ENCODE data around the gene ZNF746.
"Not testable (repeated sequence)": the region's sequence is repeated elsewhere in the genome, so short reads cannot be mapped to it uniquely, and the experiment has no call there.

ZNF746 gene

DNA sequence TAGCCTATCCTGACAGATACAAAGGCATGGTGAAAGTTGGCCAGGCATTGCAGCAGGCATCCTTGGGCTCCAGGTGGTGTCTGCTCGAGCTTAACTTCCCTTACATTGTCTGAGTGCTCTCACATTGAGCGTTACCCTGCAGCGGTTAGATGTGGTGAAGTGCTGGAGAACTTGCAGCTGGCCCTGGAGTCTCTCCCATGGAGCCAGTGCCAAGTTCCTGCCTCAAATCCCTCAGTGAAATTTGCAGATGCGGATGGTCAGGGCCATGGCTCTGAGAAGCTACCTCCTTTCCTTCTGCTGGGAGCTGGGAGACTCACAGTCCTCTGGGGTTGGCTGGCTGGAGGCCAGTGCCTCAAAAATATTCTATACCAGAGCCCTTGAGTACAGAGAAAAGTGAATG, 3.3 kb upstream of the ZNF746 start:
- DNase-seq (ENCODE audit: extremely low spot score) = no peak
- TF ChIP-seq, protein P1, sequence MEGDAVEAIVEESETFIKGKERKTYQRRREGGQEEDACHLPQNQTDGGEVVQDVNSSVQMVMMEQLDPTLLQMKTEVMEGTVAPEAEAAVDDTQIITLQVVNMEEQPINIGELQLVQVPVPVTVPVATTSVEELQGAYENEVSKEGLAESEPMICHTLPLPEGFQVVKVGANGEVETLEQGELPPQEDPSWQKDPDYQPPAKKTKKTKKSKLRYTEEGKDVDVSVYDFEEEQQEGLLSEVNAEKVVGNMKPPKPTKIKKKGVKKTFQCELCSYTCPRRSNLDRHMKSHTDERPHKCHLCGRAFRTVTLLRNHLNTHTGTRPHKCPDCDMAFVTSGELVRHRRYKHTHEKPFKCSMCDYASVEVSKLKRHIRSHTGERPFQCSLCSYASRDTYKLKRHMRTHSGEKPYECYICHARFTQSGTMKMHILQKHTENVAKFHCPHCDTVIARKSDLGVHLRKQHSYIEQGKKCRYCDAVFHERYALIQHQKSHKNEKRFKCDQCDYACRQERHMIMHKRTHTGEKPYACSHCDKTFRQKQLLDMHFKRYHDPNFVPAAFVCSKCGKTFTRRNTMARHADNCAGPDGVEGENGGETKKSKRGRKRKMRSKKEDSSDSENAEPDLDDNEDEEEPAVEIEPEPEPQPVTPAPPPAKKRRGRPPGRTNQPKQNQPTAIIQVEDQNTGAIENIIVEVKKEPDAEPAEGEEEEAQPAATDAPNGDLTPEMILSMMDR (IDR thresholded peaks at IDR 0.05; ENCODE audit: control extremely low read depth, extremely low read depth, low read depth, missing control alignments) = no peak
- ChIA-PET POLR2A (no interaction called here), CTCF (interaction anchor here (1.0 to 2.6 kb wide), 4 partner anchors 10 to 124 kb away, joined by 3 to 10 read pairs (median 5); no protein-coding TSS in a partner anchor)

DNA sequence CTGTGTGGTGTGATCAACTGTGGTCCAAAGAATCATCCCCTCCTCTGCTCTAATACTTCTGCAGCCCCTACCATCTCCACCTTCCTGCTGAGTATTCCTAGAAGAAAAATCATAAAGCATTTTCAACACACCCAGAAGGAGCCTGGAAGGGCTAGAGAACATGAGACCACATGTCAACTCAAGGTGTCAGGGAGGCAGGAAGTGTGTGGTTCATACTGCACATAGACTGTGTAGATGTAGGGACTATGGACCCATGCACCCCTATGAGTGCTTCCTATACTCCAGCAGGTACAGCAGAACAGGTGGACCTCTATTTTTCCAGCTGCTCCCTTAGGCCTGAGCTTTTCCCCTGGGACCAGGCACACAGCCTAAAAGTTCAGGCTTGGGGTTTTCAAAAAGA, 2.6 kb upstream of the ZNF746 start:
- ChIA-PET POLR2A (no interaction called here), CTCF (interaction anchor here (1.0 to 2.6 kb wide), 4 partner anchors 10 to 125 kb away, joined by 3 to 10 read pairs (median 5); no protein-coding TSS in a partner anchor)
- no peak for DNase-seq (ENCODE audit: extremely low spot score)
- TF ChIP-seq, protein P1 (IDR thresholded peaks at IDR 0.05; ENCODE audit: control extremely low read depth, extremely low read depth, low read depth, missing control alignments) = no peak

DNA sequence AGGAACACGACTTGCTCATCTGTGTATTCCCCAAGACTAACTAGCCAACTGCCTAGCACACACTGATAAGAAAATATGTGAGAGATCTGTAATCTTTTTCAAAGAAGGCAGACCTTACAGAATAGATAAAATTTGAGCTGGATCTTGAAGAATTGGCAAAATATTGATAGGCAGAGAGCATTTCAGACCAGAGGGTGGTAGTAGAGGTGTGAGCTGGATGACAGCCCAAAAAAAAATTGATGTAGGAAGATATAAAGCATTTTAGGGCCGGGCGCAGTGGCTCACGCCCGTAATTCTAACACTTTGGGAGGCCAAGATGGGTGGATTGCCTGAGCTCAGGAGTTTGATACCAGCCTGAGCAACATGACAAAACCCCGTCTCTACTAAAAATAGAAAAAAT, 1.2 kb upstream of the ZNF746 start:
- POLR2A ChIA-PET = no interaction called here
- CTCF ChIA-PET = interaction anchor here (0.7 to 2.6 kb wide), 4 partner anchors 9 to 126 kb away, joined by 3 to 10 read pairs (median 4); no protein-coding TSS in a partner anchor
- no peak for DNase-seq (ENCODE audit: extremely low spot score)
- TF ChIP-seq, protein P1 (IDR thresholded peaks at IDR 0.05; ENCODE audit: control extremely low read depth, extremely low read depth, low read depth, missing control alignments) = no peak

DNA sequence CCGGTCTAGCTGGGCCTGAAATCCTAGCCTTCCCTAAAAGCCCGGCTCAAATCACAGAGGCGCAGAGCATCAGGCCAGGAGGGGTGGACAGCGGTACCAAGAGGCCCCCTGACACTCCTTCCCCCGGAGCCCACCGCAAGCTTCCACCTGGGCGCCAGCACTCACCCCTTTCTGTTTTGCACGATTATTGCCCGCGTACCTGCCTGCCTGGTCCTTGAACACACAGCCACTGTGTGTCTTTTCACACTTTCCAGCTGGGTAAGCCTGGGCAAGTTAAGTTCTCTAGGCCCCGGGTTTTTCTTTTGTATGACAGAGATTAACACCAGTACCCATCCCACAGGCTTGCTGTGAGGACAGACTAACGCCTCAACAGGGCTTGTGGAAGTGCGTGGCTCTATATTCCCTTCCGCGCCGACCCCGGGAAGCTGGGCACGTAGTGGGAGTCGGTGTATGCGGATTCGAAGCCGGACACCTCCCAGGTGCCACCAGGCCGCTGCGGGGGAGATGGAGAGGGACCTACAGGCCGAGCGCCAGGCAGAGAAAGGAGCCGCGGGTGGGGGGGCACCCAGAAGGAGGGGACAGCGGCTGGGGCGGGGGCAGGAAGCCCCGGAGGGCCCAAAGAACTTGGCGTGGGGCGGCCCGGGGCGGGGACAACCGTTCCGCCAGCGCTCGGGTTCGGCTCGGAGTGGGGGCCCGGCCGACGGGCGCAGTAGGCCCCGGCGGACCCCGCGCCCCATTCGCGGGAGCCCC, 792 bp downstream of the ZNF746 start:
- TF ChIP-seq, protein P1 (IDR thresholded peaks at IDR 0.05; ENCODE audit: control extremely low read depth, extremely low read depth, low read depth, missing control alignments) = no peak
- peak; percentile 57 for DNase-seq (ENCODE audit: extremely low spot score)
- ChIA-PET CTCF (interaction anchor here (0.7 to 2.4 kb wide), 6 partner anchors 17 to 349 kb away, joined by 3 to 8 read pairs (median 4); partner anchors contain the start of genes ZNF398 and ZNF783), POLR2A (no interaction called here)

DNA sequence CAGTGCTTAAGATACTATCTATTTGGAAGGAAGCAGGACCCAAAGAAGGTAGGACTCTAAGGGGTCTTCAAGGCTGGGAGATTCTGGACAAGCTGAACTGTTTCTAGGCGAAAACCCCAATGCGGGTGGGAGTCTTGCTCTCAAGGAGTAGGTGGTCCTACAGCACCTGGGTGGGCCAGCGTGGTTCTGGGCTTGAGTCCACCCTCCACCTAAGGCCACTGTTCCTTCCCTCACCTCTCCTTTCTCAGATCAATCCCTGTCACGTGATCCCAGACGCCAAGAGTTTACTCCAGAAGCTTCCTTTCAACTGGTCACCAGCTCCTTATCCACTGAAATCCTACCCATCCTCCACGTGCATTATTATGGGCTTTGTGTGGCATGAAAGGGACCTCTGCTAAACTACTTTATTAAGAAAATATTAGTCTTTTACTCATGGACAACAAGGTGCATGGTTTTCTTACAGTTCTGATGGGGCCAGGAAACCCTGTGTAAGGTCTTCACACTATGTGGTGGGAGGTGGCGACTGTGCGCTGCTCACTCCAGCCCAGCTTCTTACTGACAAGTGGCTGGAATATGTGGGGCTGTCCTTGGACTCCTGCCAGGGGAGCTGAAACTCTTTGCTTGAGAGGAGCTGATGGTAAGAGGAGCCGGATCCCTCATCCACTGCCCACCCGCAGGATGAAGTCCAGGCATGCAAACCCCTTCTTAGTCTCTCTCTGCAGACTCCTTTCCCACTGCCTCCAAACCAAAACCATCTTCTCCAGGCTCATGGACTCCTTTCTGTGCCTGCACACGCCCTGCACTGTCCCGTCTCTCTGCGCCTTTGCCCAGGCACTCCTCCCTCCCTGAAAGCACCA, 1.6 kb downstream of the ZNF746 start:
- POLR2A ChIA-PET = no interaction called here
- CTCF ChIA-PET = interaction anchor here (0.6 to 2.4 kb wide), 13 partner anchors 16 to 349 kb away, joined by 3 to 8 read pairs (median 4); partner anchors contain the start of genes ZNF282, ZNF398 and ZNF783
- TF ChIP-seq, protein P1 (IDR thresholded peaks at IDR 0.05; ENCODE audit: control extremely low read depth, extremely low read depth, low read depth, missing control alignments) = no peak
- DNase-seq (ENCODE audit: extremely low spot score) = no peak

DNA sequence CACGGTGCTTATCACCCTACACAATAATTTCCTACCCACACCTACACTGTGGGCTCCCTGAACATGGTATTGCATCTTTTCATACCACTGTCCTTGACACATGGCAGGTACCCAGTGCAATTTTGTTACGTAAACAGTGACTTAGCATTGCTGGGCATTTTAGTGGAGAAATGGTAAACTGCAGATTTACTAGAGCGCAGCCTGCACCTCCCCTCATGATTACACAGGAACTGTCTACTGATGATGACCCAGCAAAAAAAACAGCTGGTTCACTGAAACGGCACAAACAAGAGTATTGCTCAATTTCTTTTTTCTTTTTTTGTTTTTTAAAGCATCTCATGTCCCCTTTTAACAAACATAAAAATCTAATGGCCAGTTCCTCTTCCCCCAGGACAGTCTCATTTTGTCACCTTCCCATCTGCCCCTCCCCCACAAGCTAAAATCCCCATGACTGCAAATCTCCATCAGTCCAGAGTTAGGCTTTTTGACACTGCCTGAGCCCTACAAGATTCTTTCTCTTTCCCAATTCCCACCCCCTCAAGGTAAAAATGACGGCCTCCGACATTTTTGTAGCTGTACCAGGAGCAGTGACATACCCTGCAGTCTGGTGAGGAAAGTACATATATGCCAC, 2.8 kb downstream of the ZNF746 start:
- TF ChIP-seq, protein P1 (IDR thresholded peaks at IDR 0.05; ENCODE audit: control extremely low read depth, extremely low read depth, low read depth, missing control alignments) = no peak
- ChIA-PET CTCF (interaction anchor here (0.6 to 2.4 kb wide), 10 partner anchors 15 to 300 kb away, joined by 3 to 8 read pairs (median 4); partner anchors contain the start of genes ZNF282 and ZNF783), POLR2A (no interaction called here)
- DNase-seq (ENCODE audit: extremely low spot score) = no peak

DNA sequence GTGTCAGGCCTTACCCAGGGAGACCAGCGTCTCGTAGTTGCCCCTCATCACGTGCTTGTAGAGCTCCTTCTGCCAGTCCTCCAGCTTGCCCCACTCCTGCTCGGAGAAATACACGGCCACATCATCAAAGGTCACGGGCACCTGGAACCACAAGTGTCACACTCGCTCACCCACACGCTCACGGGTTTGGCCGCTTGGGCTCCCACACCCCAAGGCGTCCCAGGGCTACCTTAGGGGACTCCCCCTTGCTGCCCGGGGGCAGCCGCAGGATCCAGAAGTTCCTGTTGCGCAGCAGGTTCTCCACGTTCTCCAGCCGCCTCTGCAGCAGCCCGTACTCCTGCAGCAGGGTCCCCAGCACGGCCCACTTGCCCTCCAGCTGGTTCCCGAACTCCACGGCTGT, 3.6 kb downstream of the ZNF746 start:
- POLR2A ChIA-PET; DNase-seq (ENCODE audit: extremely low spot score): not testable (repeated sequence)
- CTCF ChIA-PET = interaction anchor here (2.6 kb wide), 1 partner anchor 11 kb away, joined by 9 read pairs; no protein-coding TSS in a partner anchor
